NCI-H128 (cell line): ENCODE measurements around the gene PLXDC2.

Source experiments
- DNase-seq: peaks from one replicate; lab custom pipeline; 2025; ENCODE audit not compliant: unreplicated experiment; lab: John Stamatoyannopoulos, UW

Gene PLXDC2

DNA sequence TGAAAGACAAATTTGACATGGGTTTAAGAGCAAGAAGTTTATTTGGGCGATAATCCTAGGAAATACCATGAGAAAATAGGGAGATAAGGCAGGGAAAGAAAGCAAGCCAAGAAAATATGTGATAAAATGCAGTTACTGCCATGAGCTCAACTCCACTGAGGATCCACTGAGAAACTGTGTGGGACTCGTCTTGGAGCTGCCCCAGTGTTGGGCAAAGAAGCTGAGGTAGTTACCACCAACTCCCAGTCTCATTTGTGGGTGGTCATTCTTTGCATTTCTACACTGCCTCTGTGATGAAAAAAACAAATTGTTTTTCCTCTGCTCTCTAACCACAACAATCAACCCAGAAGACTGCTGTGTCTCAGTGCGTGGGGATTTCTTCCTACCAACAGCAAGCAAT, 498.2 kb downstream of the PLXDC2 start:
- DNase-seq, result no peak

DNA sequence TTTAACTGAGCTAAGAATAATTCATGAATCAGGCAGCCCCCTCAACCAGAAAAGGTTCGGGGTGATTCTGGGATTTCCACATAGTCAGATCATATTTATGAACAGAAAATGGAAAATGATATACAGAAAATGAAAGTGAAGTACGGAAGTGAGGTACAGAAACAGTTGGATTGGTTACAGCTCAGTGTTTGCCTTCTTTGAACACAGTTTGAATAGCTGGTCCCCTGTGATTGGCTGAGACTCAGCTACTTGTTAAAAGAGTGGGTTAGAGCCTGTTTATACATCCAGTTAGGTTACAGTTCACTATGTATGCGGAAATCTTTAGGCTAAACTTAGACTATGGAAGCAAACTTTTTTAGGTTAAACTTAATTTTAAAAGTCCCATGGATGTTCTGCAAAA, 511.7 kb downstream of the PLXDC2 start:
- DNase-seq, result no peak

DNA sequence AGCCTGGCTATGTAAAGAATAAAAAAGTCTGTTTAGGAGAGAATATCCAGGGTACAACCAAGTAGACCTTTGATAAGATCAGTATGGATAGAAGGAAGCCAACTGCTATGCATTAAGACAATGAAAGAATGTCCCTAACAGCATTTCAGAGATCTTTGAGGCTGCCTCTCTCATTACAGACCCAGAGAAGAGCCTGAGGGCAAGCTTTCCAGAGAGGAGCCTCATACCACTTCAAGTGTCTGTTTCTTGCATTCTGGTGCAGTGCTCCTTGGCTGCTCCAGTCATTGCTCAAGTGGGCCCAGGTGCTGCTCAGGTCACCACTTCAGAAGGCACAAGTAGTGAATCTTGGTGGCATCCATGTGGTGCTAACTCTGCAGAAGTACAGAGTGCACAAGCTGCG, 514.0 kb downstream of the PLXDC2 start:
- DNase-seq, result no peak

DNA sequence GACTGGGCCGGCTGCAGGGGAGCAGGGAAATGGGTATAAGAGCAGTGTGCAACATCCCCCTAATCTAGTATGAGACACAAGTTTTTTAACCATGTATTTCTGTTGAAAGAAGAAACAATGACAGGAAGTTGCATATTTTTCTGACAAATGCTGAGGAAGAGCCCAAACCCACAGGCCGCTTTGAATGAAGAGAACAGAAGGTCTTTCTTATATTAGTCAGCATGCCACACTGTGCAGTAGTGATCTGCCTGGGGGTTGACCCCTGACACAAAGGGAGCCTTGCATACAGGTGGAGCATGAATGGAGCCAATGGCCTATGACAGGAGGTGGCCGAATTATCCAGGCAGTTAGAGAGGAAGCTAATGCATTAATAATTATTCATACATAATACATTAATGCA, 518.3 kb downstream of the PLXDC2 start:
- DNase-seq, result no peak
